ENCODE results near the gene WEE1.
"Not testable (repeated sequence)": the region's sequence is repeated elsewhere in the genome, so short reads cannot be mapped to it uniquely, and the experiment has no call there.

WEE1 gene

DNA sequence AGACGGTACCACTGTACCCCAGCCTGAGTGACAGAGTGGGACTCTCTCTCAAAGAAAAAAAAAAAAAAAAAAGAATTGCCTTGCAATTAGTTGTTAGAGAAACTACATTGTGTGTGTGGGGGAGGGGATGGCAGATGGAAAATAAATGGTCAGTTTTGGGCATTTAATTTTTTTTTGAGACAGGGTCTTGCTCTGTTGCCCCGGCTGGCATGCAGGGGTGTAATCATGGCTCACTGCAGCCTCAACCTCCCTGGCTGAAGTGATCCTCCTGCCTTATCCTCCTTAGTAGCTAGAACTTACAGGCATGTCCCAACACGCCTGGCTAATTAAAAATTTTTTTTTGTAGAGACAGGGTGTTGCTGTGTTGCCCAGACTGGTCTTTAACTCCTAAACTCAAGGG, 36.4 kb downstream of the WEE1 start:
- peaks cover 26% of the 10 kb centered on the region for H3K4me1 ChIP-seq
- in situ Hi-C loops (cut with MboI; ENCODE audit: low sequenced_read_pairs), result loop anchor here (10.0 to 25.0 kb wide), 2 partner anchors 135 to 702 kb away; partner anchors contain the start of gene ADM
- no peak for DNase-seq (ENCODE audit: low spot score in 2 of 2)

DNA sequence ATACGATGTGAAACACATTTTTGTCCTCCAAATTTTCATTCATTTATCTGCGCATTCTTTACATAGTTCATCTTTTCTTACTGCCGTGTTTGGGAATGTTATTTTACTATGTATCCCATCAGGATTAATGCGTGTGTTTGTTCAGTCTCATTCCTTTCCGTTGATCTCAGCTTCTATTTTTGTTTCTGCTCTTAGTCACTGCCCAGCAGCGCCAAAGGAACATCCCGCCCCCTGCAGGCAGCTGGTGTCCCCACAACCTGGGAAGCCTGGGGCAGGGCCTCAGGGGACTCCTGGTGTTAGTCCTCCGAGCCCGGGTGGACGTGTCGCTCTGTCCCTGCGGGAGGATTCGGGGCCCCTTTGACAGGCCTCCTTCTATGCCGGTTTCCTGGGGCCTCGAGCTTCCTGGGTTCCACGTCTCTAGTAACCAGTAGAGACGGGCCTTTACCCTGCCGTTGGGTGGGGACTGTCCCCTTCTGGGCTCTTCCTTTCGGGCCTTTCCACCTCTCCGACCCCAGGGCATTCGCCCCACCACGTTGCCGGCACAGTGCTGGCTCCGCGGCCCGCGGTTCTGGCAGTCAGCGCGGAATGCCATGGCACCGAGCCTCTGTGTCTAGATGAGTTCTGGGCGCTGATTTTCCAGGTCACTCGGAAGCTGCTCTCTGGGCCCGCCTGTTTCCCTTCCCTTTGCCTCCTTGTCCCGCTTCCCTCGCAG, 39.8 kb downstream of the WEE1 start:
- no peaks in the 10 kb centered on the region for H3K36me3 ChIP-seq (replicated peaks)
- H3K9me3 ChIP-seq, result no peaks in the 10 kb centered on the region
- H3K27me3 ChIP-seq (ENCODE audit: low read depth), result no peaks in the 10 kb centered on the region
- peaks cover 33% of the 10 kb centered on the region for H3K4me1 ChIP-seq
- DNase-seq (ENCODE audit: low spot score in 2 of 2), result peak; percentile 97
- in situ Hi-C loops (cut with MboI; ENCODE audit: low sequenced_read_pairs), result loop anchor here (10.0 to 25.0 kb wide), 2 partner anchors 132 to 699 kb away; partner anchors contain the start of gene ADM
- peak overlapping the region; percentile 33 for H3K4me3 ChIP-seq

More for the DNA sequence above, 36.4 kb downstream of the WEE1 start:
- no peaks in the 10 kb centered on the region for H3K9me3 ChIP-seq
- no peak overlapping the region for H3K4me3 ChIP-seq
- H3K27me3 ChIP-seq (ENCODE audit: low read depth), result no peaks in the 10 kb centered on the region
- H3K36me3 ChIP-seq (replicated peaks), result no peaks in the 10 kb centered on the region

DNA sequence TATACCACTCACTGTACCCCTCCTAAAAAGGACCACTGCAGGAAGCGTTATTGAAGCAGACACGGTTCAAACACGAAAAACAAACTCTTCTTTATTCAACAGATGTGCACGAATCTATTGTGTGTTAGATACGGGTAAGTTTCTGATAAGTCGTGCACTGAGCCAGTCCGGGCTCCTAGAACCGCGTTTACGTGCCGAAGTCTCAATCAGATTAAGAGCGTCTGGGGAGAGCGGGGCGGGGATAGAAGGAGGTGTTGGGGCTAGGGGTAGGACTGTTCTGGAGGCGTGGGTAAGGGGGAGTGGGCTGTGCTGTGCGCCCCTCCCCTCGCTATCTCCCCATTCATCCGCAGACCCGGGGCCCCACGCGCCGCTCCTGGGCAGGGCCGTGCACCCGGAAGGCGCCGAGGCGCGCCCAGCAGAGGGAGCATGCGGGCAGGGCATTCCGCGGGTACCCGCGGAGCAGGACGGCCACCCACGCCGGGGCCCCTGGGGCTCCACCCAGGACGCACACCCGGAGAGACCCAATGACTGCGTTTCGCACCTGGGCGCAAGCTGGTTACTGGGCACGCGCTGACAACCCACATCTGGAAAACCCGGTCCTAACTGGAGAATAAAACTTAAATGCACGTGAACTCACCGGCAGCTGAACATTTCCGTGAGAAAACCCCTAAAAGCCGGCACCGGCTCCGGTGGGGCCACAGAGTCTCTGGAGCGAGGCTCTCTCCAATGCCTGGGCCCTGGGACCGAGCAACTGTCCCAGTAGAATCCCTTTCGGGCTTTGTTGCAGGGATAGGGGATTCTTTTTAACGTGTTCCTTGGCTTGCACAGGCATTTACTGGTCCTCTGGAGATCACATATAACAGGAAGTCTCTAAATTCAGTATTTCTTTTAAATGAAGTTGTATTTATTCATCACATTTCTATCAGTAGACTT, 40.6 kb downstream of the WEE1 start:
- Histone ChIP-seq H3K36me3 (replicated peaks) (no peaks in the 10 kb centered on the region), H3K27me3 (ENCODE audit: low read depth) (no peaks in the 10 kb centered on the region), H3K4me1 (peaks cover 33% of the 10 kb centered on the region), H3K9me3 (no peaks in the 10 kb centered on the region), H3K4me3 (peak overlapping the region; percentile 33)
- in situ Hi-C loops (cut with MboI; ENCODE audit: low sequenced_read_pairs), result loop anchor here (10.0 to 25.0 kb wide), 2 partner anchors 131 to 698 kb away; partner anchors contain the start of gene ADM
- DNase-seq (ENCODE audit: low spot score in 2 of 2), result peak; percentile 90 to 94

DNA sequence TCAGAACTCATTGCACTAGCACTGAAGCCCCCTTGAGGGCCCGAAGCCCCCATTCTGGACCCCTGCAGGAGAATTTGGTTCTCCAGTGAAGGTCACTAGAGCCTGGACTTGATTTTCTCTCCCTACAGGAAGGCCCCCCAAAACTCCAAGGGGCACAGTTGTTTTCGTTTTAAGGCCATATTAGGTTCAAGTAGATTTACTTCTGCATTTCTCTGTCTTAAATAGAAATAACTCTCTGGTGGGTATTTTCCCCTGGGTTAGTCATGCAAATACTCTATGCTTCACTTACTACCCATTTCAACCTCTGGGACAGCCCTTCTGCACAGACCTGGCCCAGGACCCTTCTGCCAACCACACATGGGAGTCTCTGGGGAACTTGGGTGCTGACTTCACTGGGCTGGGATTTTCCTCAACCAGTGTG, 41.6 kb downstream of the WEE1 start:
- peak overlapping the region; percentile 33 for H3K4me3 ChIP-seq
- DNase-seq (ENCODE audit: low spot score in 2 of 2), result no peak
- no peaks in the 10 kb centered on the region for H3K36me3 ChIP-seq (replicated peaks)
- in situ Hi-C loops (cut with MboI; ENCODE audit: low sequenced_read_pairs), result loop anchor here (10.0 to 25.0 kb wide), 2 partner anchors 130 to 697 kb away; partner anchors contain the start of gene ADM
- no peaks in the 10 kb centered on the region for H3K9me3 ChIP-seq
- H3K4me1 ChIP-seq, result peaks cover 33% of the 10 kb centered on the region
- H3K27me3 ChIP-seq (ENCODE audit: low read depth), result no peaks in the 10 kb centered on the region

- Histone ChIP-seq H3K4me3 (no peak overlapping the region), H3K36me3 (replicated peaks) (no peaks in the 10 kb centered on the region), H3K4me1 (peaks cover 30% of the 10 kb centered on the region), H3K9me3 (no peaks in the 10 kb centered on the region), H3K27me3 (ENCODE audit: low read depth) (no peaks in the 10 kb centered on the region)
- DNase-seq (ENCODE audit: low spot score in 2 of 2), result no peak
- in situ Hi-C loops (cut with MboI; ENCODE audit: low sequenced_read_pairs), result loop anchor here (10.0 to 25.0 kb wide), 2 partner anchors 129 to 696 kb away; partner anchors contain the start of gene ADM
Measured at GRCh38 chr11:9616042-9616675, 42.7 kb downstream of the WEE1 start.

GRCh38 chr11:9616858-9617257, 43.4 kb downstream of the WEE1 start:
- peaks cover 30% of the 10 kb centered on the region for H3K4me1 ChIP-seq

DNA sequence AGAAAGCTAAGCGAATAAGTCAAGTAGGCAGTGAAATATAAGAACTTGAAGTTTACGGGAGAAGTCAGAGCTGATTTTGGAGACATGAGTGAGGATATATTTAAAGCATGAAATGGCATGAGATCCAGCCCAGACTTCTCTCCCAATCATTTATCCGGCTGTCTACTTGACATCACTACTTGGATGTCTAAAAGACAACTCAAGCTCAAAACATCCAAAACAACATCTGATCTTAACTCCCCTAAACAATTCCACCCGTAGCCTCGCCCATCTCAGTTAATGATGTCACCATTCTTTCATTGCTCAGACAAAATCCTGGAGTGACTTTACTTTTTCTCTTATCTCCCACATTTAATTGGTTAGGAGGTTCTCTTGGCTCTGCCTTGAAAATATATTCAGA, 44.5 kb downstream of the WEE1 start:
- no peak for DNase-seq (ENCODE audit: low spot score in 2 of 2)
- in situ Hi-C loops (cut with MboI; ENCODE audit: low sequenced_read_pairs), result loop anchor here (10.0 to 25.0 kb wide), 2 partner anchors 127 to 694 kb away; partner anchors contain the start of gene ADM
- Histone ChIP-seq H3K27me3 (ENCODE audit: low read depth) (no peaks in the 10 kb centered on the region), H3K36me3 (replicated peaks) (no peaks in the 10 kb centered on the region), H3K4me3 (no peak overlapping the region), H3K4me1 (peaks cover 20% of the 10 kb centered on the region), H3K9me3 (no peaks in the 10 kb centered on the region)

More at GRCh38 chr11:9616858-9617257, 43.4 kb downstream of the WEE1 start:
- in situ Hi-C loops (cut with MboI; ENCODE audit: low sequenced_read_pairs), result loop anchor here (10.0 to 25.0 kb wide), 2 partner anchors 128 to 695 kb away; partner anchors contain the start of gene ADM
- DNase-seq (ENCODE audit: low spot score in 2 of 2), result no peak
- H3K27me3 ChIP-seq (ENCODE audit: low read depth), result no peaks in the 10 kb centered on the region
- H3K36me3 ChIP-seq (replicated peaks), result no peaks in the 10 kb centered on the region
- H3K4me3 ChIP-seq, result no peak overlapping the region
- no peaks in the 10 kb centered on the region for H3K9me3 ChIP-seq

DNA sequence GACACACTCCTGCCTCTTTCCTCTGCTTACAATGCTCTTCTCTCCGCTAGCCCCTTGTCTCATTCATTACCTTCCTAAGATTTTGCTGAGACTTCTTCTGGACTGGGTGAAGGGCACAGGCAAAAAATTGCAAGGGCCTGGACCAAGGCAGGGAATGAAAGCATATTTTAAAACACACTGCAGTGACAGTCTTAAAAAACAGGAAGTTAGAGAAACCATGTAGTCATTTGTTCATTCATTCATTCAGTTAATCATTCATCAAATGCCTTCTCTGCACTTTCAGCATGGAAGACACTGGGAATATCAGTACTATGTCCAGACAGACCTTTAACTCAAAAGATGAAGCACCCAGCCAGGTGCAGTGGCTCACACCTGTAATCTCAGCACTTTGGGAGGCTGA, 45.5 kb downstream of the WEE1 start:
- no peaks in the 10 kb centered on the region for H3K36me3 ChIP-seq (replicated peaks)
- no peaks in the 10 kb centered on the region for H3K9me3 ChIP-seq
- no peak overlapping the region for H3K4me3 ChIP-seq
- DNase-seq (ENCODE audit: low spot score in 2 of 2), result no peak
- in situ Hi-C loops (cut with MboI; ENCODE audit: low sequenced_read_pairs), result loop anchor here (10.0 to 25.0 kb wide), 2 partner anchors 126 to 693 kb away; partner anchors contain the start of gene ADM
- H3K27me3 ChIP-seq (ENCODE audit: low read depth), result no peaks in the 10 kb centered on the region
- H3K4me1 ChIP-seq, result peaks cover 13% of the 10 kb centered on the region

GRCh38 chr11:9619971-9620370, 46.5 kb downstream of the WEE1 start:
- Histone ChIP-seq H3K9me3 (no peaks in the 10 kb centered on the region), H3K36me3 (replicated peaks) (no peaks in the 10 kb centered on the region), H3K4me3 (no peak overlapping the region), H3K27me3 (ENCODE audit: low read depth) (no peaks in the 10 kb centered on the region), H3K4me1 (peaks cover 5% of the 10 kb centered on the region)
- no peak for DNase-seq (ENCODE audit: low spot score in 2 of 2)
- in situ Hi-C loops (cut with MboI; ENCODE audit: low sequenced_read_pairs), result loop anchor here (5.0 to 25.0 kb wide), 3 partner anchors 125 to 692 kb away; partner anchors contain the start of gene ADM

- not testable (repeated sequence) for H3K27me3 ChIP-seq (ENCODE audit: low read depth); H3K4me3 ChIP-seq; H3K9me3 ChIP-seq; DNase-seq (ENCODE audit: low spot score in 2 of 2); H3K36me3 ChIP-seq (replicated peaks); H3K4me1 ChIP-seq
- in situ Hi-C loops (cut with MboI; ENCODE audit: low sequenced_read_pairs), result loop anchor here (5.0 to 25.0 kb wide), 2 partner anchors 510 to 690 kb away; partner anchors contain the start of gene ADM
Measured at GRCh38 chr11:9622353-9622752, 48.9 kb downstream of the WEE1 start.

GRCh38 chr11:9623053-9623452, 49.6 kb downstream of the WEE1 start:
- not testable (repeated sequence) for DNase-seq (ENCODE audit: low spot score in 2 of 2); H3K36me3 ChIP-seq (replicated peaks); H3K4me1 ChIP-seq; H3K4me3 ChIP-seq; H3K27me3 ChIP-seq (ENCODE audit: low read depth); H3K9me3 ChIP-seq
- in situ Hi-C loops (cut with MboI; ENCODE audit: low sequenced_read_pairs), result loop anchor here (5.0 to 25.0 kb wide), 2 partner anchors 509 to 689 kb away; partner anchors contain the start of gene ADM

DNA sequence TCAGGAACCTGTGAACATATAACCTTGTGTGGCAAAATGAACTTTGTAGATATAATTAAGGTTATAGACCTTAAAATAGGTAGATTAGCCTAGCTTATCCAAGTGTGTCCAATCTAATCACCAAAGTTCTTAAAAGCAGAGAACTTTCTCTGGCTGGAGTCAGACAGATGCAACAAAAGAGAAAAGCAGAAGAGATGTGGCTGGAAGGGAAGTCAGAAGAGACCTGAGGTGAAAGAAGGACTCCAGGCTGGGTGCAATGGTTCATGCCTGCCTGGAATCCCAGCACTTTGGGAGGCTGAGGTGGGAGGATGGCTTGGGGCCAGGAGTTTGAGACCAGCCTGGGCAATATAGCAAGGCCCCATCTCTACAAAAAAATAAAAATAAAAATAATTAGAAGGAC, 51.0 kb downstream of the WEE1 start:
- DNase-seq (ENCODE audit: low spot score in 2 of 2), result no peak
- H3K4me1 ChIP-seq, result peaks cover 9% of the 10 kb centered on the region
- H3K36me3 ChIP-seq (replicated peaks), result no peaks in the 10 kb centered on the region
- in situ Hi-C loops (cut with MboI; ENCODE audit: low sequenced_read_pairs), result loop anchor here (5.0 to 25.0 kb wide), 2 partner anchors 508 to 688 kb away; partner anchors contain the start of gene ADM
- no peaks in the 10 kb centered on the region for H3K9me3 ChIP-seq
- H3K4me3 ChIP-seq, result no peak overlapping the region
- no peaks in the 10 kb centered on the region for H3K27me3 ChIP-seq (ENCODE audit: low read depth)

GRCh38 chr11:9625162-9625561, 51.7 kb downstream of the WEE1 start:
- Histone ChIP-seq H3K27me3 (ENCODE audit: low read depth) (no peaks in the 10 kb centered on the region), H3K4me3 (no peak overlapping the region), H3K9me3 (no peaks in the 10 kb centered on the region), H3K4me1 (peaks cover 9% of the 10 kb centered on the region), H3K36me3 (replicated peaks) (no peaks in the 10 kb centered on the region)
- no peak for DNase-seq (ENCODE audit: low spot score in 2 of 2)
- in situ Hi-C loops (cut with MboI; ENCODE audit: low sequenced_read_pairs), result no loop called here

Data from HAP-1 (cell line).